ENCODE data around the gene TANK. TPM values are rescaled to one million over a fixed set of nuclear protein-coding genes. Genes with fewer than 3 reads are reported as not detected.
"Not testable (repeated sequence)": the region's sequence is repeated elsewhere in the genome, so short reads cannot be mapped to it uniquely, and the experiment has no call there.

TANK gene
- total and polyA plus RNA-seq, 7 experiments from 2014 or later: 45.5 to 142 (median 61.4) TPM

- intact Hi-C loops (cut with micrococcal nuclease): no loop called here
- no peaks in the 10 kb centered on the region for H3K9me3 ChIP-seq (ENCODE audit: control insufficient read depth in 2 of 3, low read length in 3 of 3)
- H3K36me3 ChIP-seq (ENCODE audit: control insufficient read depth in 2 of 3, insufficient read depth in 3 of 3, low read length in 3 of 3): no peaks in the 10 kb centered on the region
- ChIA-PET POLR2A (no interaction called here), CTCF (no interaction called here)
- peaks cover 0 to 8% (median 3%) of the 10 kb centered on the region in 5 donors for H3K36me3 Mint-ChIP-seq
- DNase-seq (no peak), ATAC-seq (no peak)
- peaks cover 0 to 8% (median 0%) of the 10 kb centered on the region in 5 donors for H3K27me3 Mint-ChIP-seq
- no peaks in the 10 kb centered on the region for H3K27me3 ChIP-seq (ENCODE audit: control insufficient read depth in 2 of 2, insufficient read depth in 2 of 2, low read length in 2 of 2)
- peaks cover 0 to 8% (median 0%) of the 10 kb centered on the region in 11 donors for H3K9me3 Mint-ChIP-seq
- no peak overlapping the region for H3K27ac Mint-ChIP-seq
- no peak overlapping the region for H3K4me3 ChIP-seq (ENCODE audit: low read length)
- no peak overlapping the region for H3K27ac ChIP-seq (ENCODE audit: low read depth, low read length)
- H3K4me3 Mint-ChIP-seq: no peak overlapping the region
- H3K4me1 ChIP-seq (ENCODE audit: control insufficient read depth in 2 of 2, insufficient read depth in 2 of 2, low read length in 2 of 2): peaks cover 5 to 11% of the 10 kb centered on the region in 2 donors
- H3K4me1 Mint-ChIP-seq: peaks cover 15 to 27% (median 19%) of the 10 kb centered on the region in 7 donors
Measured at GRCh38 chr2:161131074-161131680, 29.1 kb upstream of the TANK start.

DNA sequence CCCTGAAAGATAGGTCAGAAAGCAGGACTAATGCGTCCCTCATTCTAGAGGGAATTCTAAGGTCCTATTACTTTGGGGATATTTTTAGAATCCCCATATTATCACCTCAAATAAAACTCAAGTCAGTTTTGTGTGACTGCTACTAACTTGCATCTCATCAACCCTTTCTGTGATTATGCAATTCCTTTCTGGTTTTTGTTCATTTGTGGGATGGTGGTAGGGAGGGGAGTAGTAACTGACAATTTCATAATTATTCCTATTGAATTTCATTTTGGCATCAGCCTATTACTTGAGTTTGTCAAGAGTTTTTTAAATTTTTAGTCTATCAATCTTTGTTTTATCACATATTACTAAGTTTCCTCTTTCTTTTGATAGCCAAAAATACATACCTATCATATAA lies 28.4 kb upstream of the TANK start:
- no peak for DNase-seq
- H3K36me3 Mint-ChIP-seq: peaks cover 0 to 9% (median 3%) of the 10 kb centered on the region in 5 donors
- H3K36me3 ChIP-seq (ENCODE audit: control insufficient read depth in 2 of 3, insufficient read depth in 3 of 3, low read length in 3 of 3): no peaks in the 10 kb centered on the region
- intact Hi-C loops (cut with micrococcal nuclease): no loop called here
- H3K27ac Mint-ChIP-seq: no peak overlapping the region
- no peak overlapping the region for H3K4me3 Mint-ChIP-seq
- H3K4me3 ChIP-seq (ENCODE audit: low read length): no peak overlapping the region
- H3K27me3 Mint-ChIP-seq: peaks cover 0 to 8% (median 0%) of the 10 kb centered on the region in 5 donors
- H3K4me1 Mint-ChIP-seq: peaks cover 15 to 33% (median 25%) of the 10 kb centered on the region in 7 donors
- peaks cover 7 to 11% of the 10 kb centered on the region in 2 donors for H3K4me1 ChIP-seq (ENCODE audit: control insufficient read depth in 2 of 2, insufficient read depth in 2 of 2, low read length in 2 of 2)
- ChIA-PET CTCF (no interaction called here), POLR2A (no interaction called here)
- no peaks in the 10 kb centered on the region for H3K27me3 ChIP-seq (ENCODE audit: control insufficient read depth in 2 of 2, insufficient read depth in 2 of 2, low read length in 2 of 2)
- peaks cover 0 to 8% (median 0%) of the 10 kb centered on the region in 11 donors for H3K9me3 Mint-ChIP-seq
- ATAC-seq: no peak
- H3K9me3 ChIP-seq (ENCODE audit: control insufficient read depth in 2 of 3, low read length in 3 of 3): no peaks in the 10 kb centered on the region
- H3K27ac ChIP-seq (ENCODE audit: low read depth, low read length): no peak overlapping the region

GRCh38 chr2:161132384-161132783 lies 27.8 kb upstream of the TANK start:
- ATAC-seq; H3K9me3 Mint-ChIP-seq; H3K36me3 ChIP-seq (ENCODE audit: control insufficient read depth in 2 of 3, insufficient read depth in 3 of 3, low read length in 3 of 3); H3K27me3 ChIP-seq (ENCODE audit: control insufficient read depth in 2 of 2, insufficient read depth in 2 of 2, low read length in 2 of 2); CTCF ChIA-PET; H3K4me3 ChIP-seq (ENCODE audit: low read length); DNase-seq; H3K9me3 ChIP-seq (ENCODE audit: control insufficient read depth in 2 of 3, low read length in 3 of 3); H3K4me3 Mint-ChIP-seq; H3K27ac Mint-ChIP-seq; H3K27me3 Mint-ChIP-seq; H3K27ac ChIP-seq (ENCODE audit: low read depth, low read length); intact Hi-C loops (cut with micrococcal nuclease): not testable (repeated sequence)
- POLR2A ChIA-PET: interaction anchor here (1.1 kb wide), 1 partner anchor 10 kb away, joined by 4 read pairs; no protein-coding TSS in a partner anchor
- Mint-ChIP-seq H3K4me1 (peaks cover 15 to 36% (median 28%) of the 10 kb centered on the region in 7 donors), H3K36me3 (peaks cover 0 to 11% (median 3%) of the 10 kb centered on the region in 5 donors)
- peaks cover 7 to 11% of the 10 kb centered on the region in 2 donors for H3K4me1 ChIP-seq (ENCODE audit: control insufficient read depth in 2 of 2, insufficient read depth in 2 of 2, low read length in 2 of 2)

DNA sequence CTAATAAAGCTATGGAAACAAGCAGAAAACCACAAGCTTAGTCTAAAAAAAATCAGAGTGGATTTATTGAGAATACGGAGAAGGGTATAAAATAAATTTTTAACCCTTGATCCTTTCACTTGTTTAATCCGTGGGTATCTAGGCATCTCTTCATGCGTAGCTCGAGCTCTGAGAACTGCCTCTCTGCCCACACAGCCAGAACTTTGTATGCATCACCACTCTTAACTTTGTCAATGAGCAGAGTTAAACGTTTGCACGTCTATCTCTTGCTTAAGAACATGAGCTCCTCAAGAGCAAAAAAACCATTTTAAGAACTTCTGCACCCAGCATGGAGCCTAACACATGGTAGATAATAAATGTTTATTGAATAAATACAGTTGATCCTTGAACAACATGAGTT lies 26.9 kb upstream of the TANK start:
- intact Hi-C loops (cut with micrococcal nuclease): no loop called here
- no peak for ATAC-seq
- peaks cover 0 to 8% (median 0%) of the 10 kb centered on the region in 11 donors for H3K9me3 Mint-ChIP-seq
- peaks cover 0 to 15% (median 3%) of the 10 kb centered on the region in 5 donors for H3K36me3 Mint-ChIP-seq
- H3K27ac ChIP-seq (ENCODE audit: low read depth, low read length): no peak overlapping the region
- H3K4me1 Mint-ChIP-seq: peaks cover 15 to 45% (median 33%) of the 10 kb centered on the region in 7 donors
- H3K4me1 ChIP-seq (ENCODE audit: control insufficient read depth in 2 of 2, insufficient read depth in 2 of 2, low read length in 2 of 2): peaks cover 7 to 11% of the 10 kb centered on the region in 2 donors
- no peaks in the 10 kb centered on the region for H3K9me3 ChIP-seq (ENCODE audit: control insufficient read depth in 2 of 3, low read length in 3 of 3)
- no peaks in the 10 kb centered on the region for H3K36me3 ChIP-seq (ENCODE audit: control insufficient read depth in 2 of 3, insufficient read depth in 3 of 3, low read length in 3 of 3)
- H3K27me3 ChIP-seq (ENCODE audit: control insufficient read depth in 2 of 2, insufficient read depth in 2 of 2, low read length in 2 of 2): no peaks in the 10 kb centered on the region
- DNase-seq: no peak
- ChIA-PET POLR2A (interaction anchor here (1.1 to 1.4 kb wide), 3 partner anchors 11 to 33 kb away, joined by 3 to 4 read pairs (median 4); no protein-coding TSS in a partner anchor), CTCF (no interaction called here)
- H3K27ac Mint-ChIP-seq: no peak overlapping the region
- H3K27me3 Mint-ChIP-seq: peaks cover 0 to 7% (median 0%) of the 10 kb centered on the region in 5 donors
- H3K4me3 ChIP-seq (ENCODE audit: low read length): no peak overlapping the region
- H3K4me3 Mint-ChIP-seq: no peak overlapping the region

- H3K4me1 ChIP-seq (ENCODE audit: control insufficient read depth in 2 of 2, insufficient read depth in 2 of 2, low read length in 2 of 2): peaks cover 10 to 16% of the 10 kb centered on the region in 2 donors
- intact Hi-C loops (cut with micrococcal nuclease): loop anchor here (5.0 kb wide), 2 partner anchors 728 to 877 kb away; no protein-coding TSS in a partner anchor
- H3K36me3 Mint-ChIP-seq: peaks cover 0 to 15% (median 3%) of the 10 kb centered on the region in 5 donors
- peak overlapping the region; percentile 13 to 91 (median 51) for H3K4me3 Mint-ChIP-seq
- H3K27ac Mint-ChIP-seq: peak overlapping the region; percentile 21 to 99 (median 88)
- ChIA-PET CTCF (interaction anchor here (1.4 to 1.9 kb wide), 3 partner anchors 12 to 71 kb away, joined by 3 to 9 read pairs (median 5); no protein-coding TSS in a partner anchor), POLR2A (interaction anchor here (0.9 to 2.2 kb wide), 5 partner anchors 26 to 114 kb away, joined by 3 to 12 read pairs (median 3); partner anchors contain the start of gene TANK)
- H3K4me1 Mint-ChIP-seq: peaks cover 13 to 53% (median 41%) of the 10 kb centered on the region in 7 donors
- DNase-seq: peak in 1 of 9 donors; percentile 10
- H3K27ac ChIP-seq (ENCODE audit: low read depth, low read length): peak overlapping the region; percentile 33
- no peaks in the 10 kb centered on the region for H3K36me3 ChIP-seq (ENCODE audit: control insufficient read depth in 2 of 3, insufficient read depth in 3 of 3, low read length in 3 of 3)
- ATAC-seq: no peak
- H3K27me3 Mint-ChIP-seq: no peaks in the 10 kb centered on the region
- no peaks in the 10 kb centered on the region for H3K9me3 ChIP-seq (ENCODE audit: control insufficient read depth in 2 of 3, low read length in 3 of 3)
- no peak overlapping the region for H3K4me3 ChIP-seq (ENCODE audit: low read length)
- no peaks in the 10 kb centered on the region for H3K27me3 ChIP-seq (ENCODE audit: control insufficient read depth in 2 of 2, insufficient read depth in 2 of 2, low read length in 2 of 2)
- peaks cover 0 to 8% (median 0%) of the 10 kb centered on the region in 11 donors for H3K9me3 Mint-ChIP-seq
Measured at GRCh38 chr2:161134547-161135518, 25.4 kb upstream of the TANK start.

DNA sequence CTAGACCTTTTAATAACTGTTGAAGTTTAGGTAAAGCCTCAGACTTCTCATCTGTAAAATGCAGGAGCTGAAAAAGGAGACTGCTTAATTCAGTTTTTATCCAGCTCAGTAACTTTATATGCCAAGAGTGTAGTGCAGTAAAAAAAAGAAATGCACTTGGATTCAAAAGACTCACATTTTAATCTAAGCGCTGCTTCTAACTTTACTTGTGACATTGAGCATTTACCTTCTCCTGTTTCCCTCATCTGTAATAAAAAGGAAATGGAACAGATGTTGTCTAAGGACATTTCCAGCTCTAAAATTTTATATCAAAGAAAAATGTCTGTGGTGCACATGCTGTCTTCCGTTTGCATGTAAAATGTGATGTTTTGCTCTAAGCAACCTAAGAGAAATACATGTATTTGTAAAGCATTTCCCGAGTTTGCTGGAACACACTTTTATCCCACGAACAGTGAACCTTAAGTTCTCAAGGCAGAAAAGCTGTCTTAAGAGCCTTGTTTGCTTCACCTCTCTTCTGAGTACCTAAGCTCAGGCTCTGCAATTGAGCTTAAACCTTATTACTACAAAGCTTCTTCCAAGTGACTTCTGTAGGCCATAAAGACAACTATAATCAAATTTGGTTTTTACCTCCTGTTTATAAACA lies 24.2 kb upstream of the TANK start:
- peaks cover 21 to 22% of the 10 kb centered on the region in 2 donors for H3K4me1 ChIP-seq (ENCODE audit: control insufficient read depth in 2 of 2, insufficient read depth in 2 of 2, low read length in 2 of 2)
- H3K27me3 ChIP-seq (ENCODE audit: control insufficient read depth in 2 of 2, insufficient read depth in 2 of 2, low read length in 2 of 2): no peaks in the 10 kb centered on the region
- intact Hi-C loops (cut with micrococcal nuclease): loop anchor here (1.0 to 5.0 kb wide), 7 partner anchors 24 to 876 kb away; partner anchors contain the start of genes TANK (in 2 of the 2) and PSMD14 (in 1 of the 2)
- peaks cover 19 to 63% (median 51%) of the 10 kb centered on the region in 7 donors for H3K4me1 Mint-ChIP-seq
- DNase-seq (peak in 1 of 9 donors; percentile 11), ATAC-seq (no peak)
- H3K4me3 Mint-ChIP-seq: peak overlapping the region; percentile 68 to 98 (median 91)
- peaks cover 0 to 8% (median 0%) of the 10 kb centered on the region in 11 donors for H3K9me3 Mint-ChIP-seq
- CTCF ChIA-PET: interaction anchor here (0.8 to 1.9 kb wide), 4 partner anchors 13 to 817 kb away, joined by 3 to 9 read pairs (median 4); no protein-coding TSS in a partner anchor
- no peaks in the 10 kb centered on the region for H3K9me3 ChIP-seq (ENCODE audit: control insufficient read depth in 2 of 3, low read length in 3 of 3)
- H3K27ac Mint-ChIP-seq: peak overlapping the region; percentile 89 to 99 (median 95)
- peak overlapping the region; percentile 67 for H3K4me3 ChIP-seq (ENCODE audit: low read length)
- no peaks in the 10 kb centered on the region for H3K27me3 Mint-ChIP-seq
- peaks cover 0 to 22% (median 3%) of the 10 kb centered on the region in 5 donors for H3K36me3 Mint-ChIP-seq
- POLR2A ChIA-PET: interaction anchor here (0.6 to 2.2 kb wide), 7 partner anchors 17 to 725 kb away, joined by 3 to 12 read pairs (median 3); partner anchors contain the start of gene TANK
- peak overlapping the region; percentile 83 for H3K27ac ChIP-seq (ENCODE audit: low read depth, low read length)
- H3K36me3 ChIP-seq (ENCODE audit: control insufficient read depth in 2 of 3, insufficient read depth in 3 of 3, low read length in 3 of 3): no peaks in the 10 kb centered on the region
